Muscle of arm (tissue), 12 donors: ENCODE results near the gene SLCO4A1. TPM values are rescaled to one million over a fixed set of nuclear protein-coding genes. Genes with fewer than 3 reads are reported as not detected.
"Not testable (repeated sequence)": the region's sequence is repeated elsewhere in the genome, so short reads cannot be mapped to it uniquely, and the experiment has no call there.

ENCODE experiments used
- DNase-seq: peaks from one replicate; pipeline ENCODE4 v3.0.0-alpha.2; 2013
- polyA plus RNA-seq, 12 donors: library from polyadenylated mRNA; unstranded; fragments of 120-200 nt; gene quantifications; one replicate each; pipeline ENCODE4 v1.2.1, GENCODE V29; 2013; ENCODE audit not compliant: insufficient read length in 12 of 12

The SLCO4A1 gene
- polyA plus RNA-seq, 12 donors: 0.34 to 2.1 (median 0.60) TPM; not detected in 2

- no peak for DNase-seq
These were observed 23.0 kb downstream of the SLCO4A1 start for GRCh38 chr20:62665153-62665754.

- no peak for DNase-seq
These were observed 23.8 kb downstream of the SLCO4A1 start for GRCh38 chr20:62665826-62666735.

GRCh38 chr20:62666736-62667529 lies 24.6 kb downstream of the SLCO4A1 start:
- DNase-seq: no peak

GRCh38 chr20:62667530-62668440 lies 25.5 kb downstream of the SLCO4A1 start:
- DNase-seq: no peak

- DNase-seq: peak; percentile 77
These were observed 26.2 kb downstream of the SLCO4A1 start for GRCh38 chr20:62668441-62669027.

DNA sequence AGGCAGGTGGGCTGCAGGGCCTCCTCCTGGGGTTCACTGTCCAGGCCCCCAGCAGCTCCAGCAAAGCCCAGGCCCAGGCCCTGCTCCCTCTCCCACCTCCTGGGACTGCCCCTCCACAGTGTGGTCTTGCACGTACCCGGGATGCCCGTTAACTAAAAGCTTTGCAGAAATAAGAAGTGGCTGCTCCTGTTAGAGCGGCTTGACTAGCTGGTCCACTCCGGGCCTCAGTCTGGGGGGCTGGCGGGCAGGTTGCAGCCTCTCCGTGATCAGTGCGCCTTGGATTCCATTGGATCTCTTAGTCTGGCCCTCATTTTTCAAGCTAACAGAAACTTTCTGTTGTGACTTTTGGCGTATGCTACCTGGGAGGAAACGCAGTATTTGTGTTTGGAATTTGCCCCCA lies 26.9 kb downstream of the SLCO4A1 start:
- no peak for DNase-seq

DNA sequence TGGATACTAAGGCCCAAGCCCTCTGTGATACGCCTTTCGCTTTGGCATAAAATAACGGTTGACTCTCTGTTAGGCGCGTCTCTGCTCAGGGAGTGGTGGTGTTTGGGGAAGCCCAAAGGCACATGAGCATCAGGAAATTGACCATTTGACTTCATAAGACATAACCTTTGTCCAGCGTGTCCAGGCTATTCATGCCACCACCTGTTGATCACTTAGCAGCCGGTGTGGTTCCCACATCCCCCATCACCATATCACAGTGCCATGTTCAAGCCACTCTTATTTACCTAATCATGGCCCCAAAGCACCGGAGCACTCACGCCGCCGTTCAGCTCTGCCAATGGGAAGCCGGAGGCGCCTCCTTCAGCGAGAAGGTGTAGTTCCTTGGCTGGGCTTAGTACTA lies 27.9 kb downstream of the SLCO4A1 start:
- no peak for DNase-seq

DNA sequence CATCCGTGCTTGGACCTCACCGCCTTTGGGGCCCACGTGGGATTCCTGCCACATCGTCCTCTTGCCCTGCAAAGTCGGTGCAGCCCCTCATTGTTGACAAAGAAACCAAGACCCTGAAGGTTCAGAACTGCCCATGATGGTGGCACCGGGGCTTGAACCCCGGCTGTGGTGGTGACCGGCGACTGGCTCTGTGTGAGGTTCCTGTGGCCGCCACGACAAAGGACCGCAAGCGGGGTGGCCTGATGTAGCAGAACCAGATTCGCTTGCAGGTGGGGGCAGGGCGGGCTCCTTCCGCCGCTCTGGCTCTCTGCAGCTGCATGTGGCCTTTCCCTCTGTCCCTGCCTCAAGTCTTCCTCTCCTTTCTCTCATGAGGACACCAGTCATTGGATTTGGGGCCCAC lies 28.7 kb downstream of the SLCO4A1 start:
- DNase-seq: no peak

DNA sequence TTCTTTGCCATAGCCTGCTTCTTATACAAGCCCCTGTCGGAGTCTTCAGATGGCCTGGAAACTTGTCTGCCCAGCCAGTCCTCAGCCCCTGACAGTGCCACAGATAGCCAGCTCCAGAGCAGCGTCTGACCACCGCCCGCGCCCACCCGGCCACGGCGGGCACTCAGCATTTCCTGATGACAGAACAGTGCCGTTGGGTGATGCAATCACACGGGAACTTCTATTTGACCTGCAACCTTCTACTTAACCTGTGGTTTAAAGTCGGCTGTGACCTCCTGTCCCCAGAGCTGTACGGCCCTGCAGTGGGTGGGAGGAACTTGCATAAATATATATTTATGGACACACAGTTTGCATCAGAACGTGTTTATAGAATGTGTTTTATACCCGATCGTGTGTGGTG lies 29.5 kb downstream of the SLCO4A1 start:
- no peak for DNase-seq

DNA sequence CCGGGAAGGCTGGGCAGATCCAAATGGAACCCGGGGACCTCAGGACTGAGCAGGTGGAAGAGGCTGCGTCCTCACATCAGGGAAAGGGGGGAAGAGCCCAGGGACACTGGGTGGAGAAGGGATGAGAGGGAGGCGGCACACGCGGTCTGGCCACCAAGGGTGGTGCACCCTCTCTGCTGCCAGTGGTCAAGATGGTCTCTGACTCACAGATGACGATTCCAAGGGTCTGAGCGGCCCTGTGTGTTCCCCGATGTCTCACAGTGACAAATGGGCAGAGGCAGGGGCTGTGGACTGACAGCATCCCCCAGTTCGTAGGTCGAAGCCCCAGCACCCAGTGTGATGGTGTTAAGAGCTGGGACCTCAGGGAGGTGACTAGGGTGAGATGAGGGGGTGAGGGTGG lies 32.1 kb downstream of the SLCO4A1 start:
- DNase-seq: no peak

DNA sequence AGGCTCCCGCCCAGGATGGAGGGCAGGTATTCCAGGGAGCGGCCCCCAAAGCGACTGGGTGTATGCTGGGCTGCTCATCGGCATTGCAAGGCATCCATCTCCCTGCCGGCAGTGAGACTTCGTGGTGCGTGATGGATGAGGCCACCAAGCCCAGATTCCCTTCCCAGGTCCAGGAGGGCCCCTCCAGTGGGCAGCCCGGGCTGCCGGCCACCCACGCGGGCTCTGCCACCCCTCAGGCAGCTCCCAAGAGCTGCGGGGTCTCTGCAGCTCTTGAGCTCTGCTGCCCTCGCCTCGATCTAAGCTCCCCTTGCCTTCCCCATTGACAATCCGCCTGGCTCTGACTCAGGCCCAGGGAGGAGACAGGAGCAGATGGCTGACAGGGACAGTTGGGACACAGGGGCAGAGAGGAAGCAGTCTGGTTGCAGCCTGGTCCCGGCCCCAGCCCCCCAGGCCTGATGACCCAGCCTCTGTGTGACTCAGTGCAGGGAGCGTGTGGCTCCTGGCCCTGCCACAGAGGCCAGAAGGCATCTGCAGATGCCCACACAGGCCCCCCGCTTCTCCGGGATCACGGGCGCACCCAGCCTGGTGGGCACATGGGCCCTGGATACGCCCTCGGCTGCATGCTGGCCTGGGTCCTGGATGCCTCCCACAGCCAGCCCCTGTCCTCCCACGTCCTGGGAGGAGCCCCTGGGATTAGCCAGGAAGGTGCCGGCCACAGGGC lies 33.0 kb downstream of the SLCO4A1 start:
- no peak for DNase-seq

GRCh38 chr20:62675877-62676260 lies 33.6 kb downstream of the SLCO4A1 start:
- DNase-seq: no peak

DNA sequence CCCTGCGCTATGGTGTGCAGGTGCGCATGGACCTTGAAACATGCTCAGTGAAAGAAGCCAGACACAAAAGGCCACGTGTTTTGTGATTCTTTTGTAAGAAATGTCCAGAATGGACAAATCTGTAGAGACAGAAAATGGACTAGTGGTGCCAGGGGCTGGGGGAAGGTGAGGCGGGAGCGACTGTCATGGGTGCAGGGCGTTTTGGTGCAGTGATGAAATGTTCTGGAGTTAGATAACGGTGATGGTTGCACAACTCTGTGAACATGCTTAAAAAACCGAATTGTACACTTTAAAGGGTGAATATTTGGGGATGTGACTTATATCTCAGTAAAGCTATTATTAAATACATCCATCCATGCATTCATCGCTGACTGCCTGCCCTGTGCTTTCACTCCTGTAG lies 34.7 kb downstream of the SLCO4A1 start:
- no peak for DNase-seq

GRCh38 chr20:62677678-62678077 lies 35.4 kb downstream of the SLCO4A1 start:
- no peak for DNase-seq

DNA sequence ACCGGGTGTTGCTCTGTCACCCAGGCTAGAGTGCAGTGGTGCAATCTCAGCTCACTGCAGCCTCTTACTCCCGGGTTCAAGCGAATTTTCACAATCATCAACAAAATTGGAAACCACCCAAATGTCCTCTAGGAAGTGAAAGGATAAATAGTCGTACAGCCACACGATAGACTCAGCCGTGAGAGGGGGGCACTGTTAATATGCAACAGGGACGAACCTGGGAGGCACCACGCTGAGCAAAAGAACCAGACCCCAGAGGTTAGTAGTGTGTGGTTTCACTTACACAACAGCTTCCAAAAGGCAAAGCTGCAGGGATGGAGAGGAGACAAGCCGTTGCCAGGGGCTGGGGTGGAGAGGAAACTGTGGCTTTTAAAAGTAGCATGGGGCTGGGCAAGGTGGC lies 36.2 kb downstream of the SLCO4A1 start:
- no peak for DNase-seq

- no peak for DNase-seq
These were observed 37.8 kb downstream of the SLCO4A1 start for GRCh38 chr20:62679978-62680589.

GRCh38 chr20:62682912-62683517 lies 40.7 kb downstream of the SLCO4A1 start:
- DNase-seq: no peak

- not testable (repeated sequence) for DNase-seq
These were observed 41.5 kb downstream of the SLCO4A1 start for GRCh38 chr20:62683660-62684322.

- no peak for DNase-seq
These were observed 42.7 kb downstream of the SLCO4A1 start for GRCh38 chr20:62684981-62685380.
